Muscle of back (tissue), 13 donors: ENCODE measurements around the gene SMIM33. TPM values are rescaled to one million over a fixed set of nuclear protein-coding genes. Genes with fewer than 3 reads are reported as not detected.
"Not testable (repeated sequence)": the region's sequence is repeated elsewhere in the genome, so short reads cannot be mapped to it uniquely, and the experiment has no call there.

Source experiments
- DNase-seq, 3 donors: peaks; one replicate each; pipeline versions ENCODE4 v3.0.0 to v3.0.0-alpha.2; 2013
- long read RNA-seq, 9 donors: transcript quantifications; one replicate each; lab custom pipeline, GENCODE V29; 2026
- polyA plus RNA-seq, 10 donors: library from polyadenylated mRNA; unstranded; fragments of 120-200 nt; gene quantifications; one replicate each; pipeline ENCODE4 v1.2.1, GENCODE V29; 2013; ENCODE audit not compliant: insufficient read length in 10 of 10

Gene SMIM33
- not detected for polyA plus RNA-seq
- long read RNA-seq, donor 1, partial matches to known transcripts: 6 of 6 reads
- long read RNA-seq, donor 1, other reads (novel, unspliced or antisense): 0 of 6 reads
- long read RNA-seq, donor 2: 0 reads
- long read RNA-seq, donor 3: 0 reads
- long read RNA-seq, donor 4: 0 reads
- long read RNA-seq, donor 5, partial matches to known transcripts: 30 of 37 reads
- long read RNA-seq, donor 5, other reads (novel, unspliced or antisense): 7 of 37 reads
- long read RNA-seq, donor 6: 0 reads
- long read RNA-seq, donor 7, partial matches to known transcripts: 0 of 8 reads
- long read RNA-seq, donor 7, other reads (novel, unspliced or antisense): 8 of 8 reads
- long read RNA-seq, donor 8: 0 reads
- long read RNA-seq, donor 9: 0 reads

GRCh38 chr5:139470821-139471300 is at the start of gene SMIM33:
Gene SMIM33, plus strand, starts transcription at chr5:139471004. Its CDS starts 118 bp downstream, at chr5:139471122.
- no peak for DNase-seq

DNA sequence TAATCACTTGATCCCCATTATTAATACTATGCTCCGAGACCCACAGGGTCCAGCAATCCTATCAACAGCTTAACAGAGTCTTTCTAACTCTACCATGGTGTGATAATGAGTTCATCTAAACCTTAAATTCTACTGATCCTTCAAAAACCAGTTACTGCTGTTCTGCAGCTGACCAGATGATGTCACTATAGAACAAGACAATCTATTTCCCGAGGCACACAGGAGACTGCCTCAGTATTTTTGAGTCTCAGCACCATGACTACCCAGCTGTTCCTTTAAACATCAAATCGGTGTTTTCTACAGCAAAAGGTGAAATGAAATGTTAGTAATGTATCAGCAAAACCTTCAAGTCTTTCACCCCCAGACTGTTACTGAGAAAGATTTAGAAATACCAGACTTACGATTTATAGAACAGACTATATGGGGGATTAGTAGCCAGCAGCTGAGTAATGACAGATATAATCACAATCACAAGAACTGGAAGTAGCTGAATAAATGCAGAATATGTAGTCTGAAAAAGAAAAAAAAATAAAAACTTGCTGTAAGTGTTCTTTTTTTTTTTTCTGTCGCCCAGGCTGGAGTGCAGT is 48.4 kb upstream of the SMIM33 start:
- peak; percentile 68 to 86 (median 75) for DNase-seq

DNA sequence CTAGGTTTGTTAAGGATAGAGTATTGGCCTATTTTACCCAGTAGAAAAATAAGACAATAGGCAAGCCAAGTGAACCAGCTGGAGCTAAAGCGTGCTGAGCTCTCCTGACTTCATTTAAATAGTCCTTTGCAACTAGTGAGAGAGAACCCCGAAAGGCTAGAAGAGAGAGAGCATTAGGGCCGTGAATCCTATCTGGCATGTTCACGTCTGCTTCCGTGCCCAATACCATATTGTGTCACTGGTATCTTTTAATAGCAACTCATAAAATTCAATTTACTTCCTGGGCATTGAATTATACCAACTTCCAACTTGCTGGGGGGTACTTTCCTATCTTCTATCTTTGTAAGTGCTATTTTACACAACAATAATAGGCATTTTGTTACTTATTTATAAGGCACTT is 45.3 kb upstream of the SMIM33 start:
- no peak for DNase-seq

DNA sequence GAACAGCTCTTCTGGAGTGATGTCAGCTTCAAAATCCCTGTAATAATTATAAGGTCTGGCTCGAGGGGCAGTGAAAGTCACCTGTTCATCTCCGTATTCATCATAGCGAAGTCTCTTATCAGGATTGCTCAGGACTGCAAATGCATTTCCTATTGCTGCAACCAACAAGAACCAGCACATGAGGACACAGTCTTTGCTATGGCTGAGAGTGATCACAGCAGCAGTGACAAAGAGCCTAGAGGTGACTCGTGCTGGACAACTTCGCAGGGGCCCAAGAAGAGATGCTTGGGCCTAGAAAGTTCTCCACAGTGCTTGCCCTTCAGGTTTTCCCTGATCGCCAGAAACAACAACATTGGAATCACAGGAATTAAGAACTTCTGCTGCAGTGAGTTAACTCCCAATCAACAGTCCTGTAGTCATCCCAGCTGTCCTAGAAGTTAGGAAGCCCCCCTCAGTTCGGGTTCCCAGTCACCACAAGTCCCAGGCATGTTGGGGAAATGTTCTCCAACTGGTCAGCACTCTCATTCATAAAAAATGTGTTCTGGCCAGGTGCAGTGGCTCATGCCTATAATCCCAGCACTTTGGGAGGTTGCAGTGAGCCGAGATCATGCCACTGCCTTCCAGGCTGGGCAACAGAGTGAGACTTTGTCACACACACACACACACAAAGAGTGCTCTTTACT is 44.5 kb upstream of the SMIM33 start:
- no peak for DNase-seq

GRCh38 chr5:139430015-139430414 is 40.8 kb upstream of the SMIM33 start:
- DNase-seq: no peak

- no peak for DNase-seq
Measured at GRCh38 chr5:139431706-139432105, 39.1 kb upstream of the SMIM33 start.

GRCh38 chr5:139435676-139436075 is 35.1 kb upstream of the SMIM33 start:
- no peak for DNase-seq

DNA sequence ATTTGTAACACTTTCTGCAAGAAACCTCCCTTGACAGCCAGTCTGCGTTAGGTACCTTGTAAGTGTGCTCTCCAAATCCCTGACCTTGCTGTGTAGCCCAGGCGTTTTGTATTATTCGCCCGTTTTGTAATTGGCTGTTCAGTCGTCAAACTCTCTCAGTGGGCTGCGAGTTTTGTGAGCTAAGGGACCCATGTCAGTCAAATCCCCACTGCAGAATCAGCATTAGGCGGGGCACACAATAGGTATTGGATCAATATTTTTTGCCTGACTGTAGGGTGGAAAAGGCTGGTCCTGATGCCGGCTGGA is 32.1 kb upstream of the SMIM33 start:
- peak in 1 of 3 donors; percentile 46 for DNase-seq

- peak; percentile 92 to 97 (median 96) for DNase-seq
Measured at GRCh38 chr5:139439013-139439903, 31.5 kb upstream of the SMIM33 start, which contains the start of gene DNAJC18. Gene DNAJC18, minus strand, starts transcription at chr5:139439525. Its CDS starts 80 bp downstream, at chr5:139439445.

DNA sequence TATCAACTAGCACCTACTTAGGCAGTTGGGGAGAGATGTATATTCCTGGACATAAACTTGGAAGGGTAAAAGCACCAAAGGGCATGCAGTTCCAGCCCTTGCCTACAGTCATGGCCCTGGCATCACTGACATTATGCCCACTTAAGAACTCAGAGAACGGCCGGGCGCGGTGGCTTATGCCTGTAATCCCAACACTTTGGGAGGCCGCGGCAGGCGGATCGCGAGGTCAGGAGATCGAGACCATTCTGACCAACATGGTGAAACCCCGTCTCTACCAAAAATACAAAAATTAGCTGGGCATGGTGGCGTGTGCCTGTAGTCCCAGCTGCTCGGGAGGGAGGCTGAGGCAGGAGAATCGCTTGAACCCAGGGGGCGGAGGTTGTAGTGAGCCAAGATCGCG is 30.4 kb upstream of the SMIM33 start:
- not testable (repeated sequence) for DNase-seq

GRCh38 chr5:139443831-139444453 is 26.9 kb upstream of the SMIM33 start:
- DNase-seq: peak in 1 of 3 donors; percentile 86

DNA sequence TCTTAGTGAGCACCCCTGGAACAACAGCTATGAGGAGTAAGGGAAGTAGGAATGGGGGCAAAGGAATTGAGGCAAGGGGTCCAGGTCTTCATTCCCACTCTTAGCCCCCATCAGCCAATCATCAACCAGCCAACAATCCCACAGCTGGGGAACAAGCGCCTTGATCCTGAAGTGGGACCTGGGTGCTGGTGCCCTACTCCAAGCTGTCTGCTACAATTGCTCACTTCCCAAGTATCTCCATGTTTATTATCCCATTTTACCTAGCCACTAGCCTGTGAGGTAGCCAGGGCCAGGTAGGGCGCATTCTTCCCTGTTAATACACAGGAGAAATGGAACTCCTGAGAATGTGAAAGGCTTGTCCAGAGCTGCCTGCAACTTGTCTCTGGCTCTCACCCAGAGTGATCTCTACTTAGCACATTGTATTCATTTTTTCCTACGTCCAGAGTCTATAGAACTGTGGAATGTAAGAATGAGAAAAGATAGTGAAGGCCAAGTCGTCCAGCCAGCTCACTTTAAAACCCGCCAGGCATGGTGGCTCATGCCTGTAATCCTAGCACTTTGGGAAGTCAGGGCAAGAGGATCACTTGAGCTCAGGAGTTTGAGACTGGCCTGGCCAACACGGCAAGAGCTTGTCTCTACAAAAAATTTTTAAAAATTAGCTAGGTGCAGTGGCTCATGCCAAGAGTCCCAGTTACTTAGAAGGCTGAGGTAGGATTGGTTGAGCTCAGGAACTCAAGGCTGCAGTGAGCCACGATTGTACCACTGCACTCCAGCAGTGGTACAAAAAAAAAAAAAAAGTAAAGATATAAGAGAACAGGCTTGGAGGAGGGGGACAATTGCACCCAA is 25.3 kb upstream of the SMIM33 start:
- DNase-seq: peak; percentile 55 to 76 (median 67)

DNA sequence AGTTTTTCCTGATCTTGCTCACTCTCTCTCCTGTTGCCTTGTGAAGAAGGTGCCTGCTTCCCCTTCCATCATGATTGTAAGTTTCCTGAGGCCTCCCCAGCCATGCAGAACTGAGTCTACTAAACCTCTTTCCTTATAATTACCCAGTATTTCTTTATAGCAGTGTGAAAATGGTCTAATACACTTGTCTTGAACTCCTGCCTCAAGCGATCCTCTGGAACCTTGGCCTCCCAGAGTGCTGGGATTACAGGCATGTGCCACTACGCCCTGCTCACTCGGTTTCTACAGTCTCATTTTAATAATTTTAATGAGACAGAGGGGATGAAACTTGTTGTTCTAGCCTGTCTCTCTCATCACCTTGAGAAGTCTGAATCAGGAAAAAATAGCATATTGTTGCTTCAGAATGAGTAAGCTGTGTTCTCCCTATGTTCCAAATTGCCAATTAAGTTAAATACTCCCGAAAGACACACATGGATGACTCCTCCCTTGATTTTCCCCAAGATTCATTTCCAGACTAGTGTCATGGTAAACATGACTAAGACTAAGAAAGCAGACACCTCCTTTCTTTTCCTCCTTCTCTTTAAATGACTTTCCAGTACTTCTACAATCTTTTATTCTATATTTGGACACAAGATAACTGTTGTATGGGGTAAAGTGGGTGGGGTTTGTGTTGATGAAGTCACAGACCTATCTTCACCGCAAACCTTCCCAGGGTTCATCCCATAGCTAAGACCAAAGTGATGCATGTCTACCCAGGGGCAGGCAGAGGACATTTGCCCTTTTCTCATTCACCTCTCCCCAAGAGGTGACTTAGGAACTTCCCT is 23.6 kb upstream of the SMIM33 start:
- peak in 1 of 3 donors; percentile 33 for DNase-seq

DNA sequence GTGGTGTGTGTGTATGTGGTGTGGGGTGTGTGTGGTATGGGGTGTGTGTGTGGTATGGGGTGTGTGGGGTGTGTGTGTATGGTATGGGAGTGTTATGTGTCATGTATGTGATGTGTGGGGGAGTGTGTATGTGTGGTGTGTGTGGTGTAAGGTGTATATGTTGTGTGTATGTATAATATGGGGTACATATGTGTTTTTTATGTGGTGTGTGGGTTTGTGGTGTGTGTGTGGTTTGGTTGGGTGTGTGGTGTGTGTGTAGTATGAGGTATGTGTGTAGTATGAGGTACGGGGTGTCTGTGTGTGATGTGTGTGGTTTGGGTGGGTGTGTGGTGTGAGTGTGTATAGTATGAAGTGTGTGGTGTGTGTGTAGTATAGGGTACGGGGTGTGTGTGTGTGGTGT is 19.6 kb upstream of the SMIM33 start:
- no peak for DNase-seq

GRCh38 chr5:139451878-139452660 is 18.7 kb upstream of the SMIM33 start:
- no peak for DNase-seq

DNA sequence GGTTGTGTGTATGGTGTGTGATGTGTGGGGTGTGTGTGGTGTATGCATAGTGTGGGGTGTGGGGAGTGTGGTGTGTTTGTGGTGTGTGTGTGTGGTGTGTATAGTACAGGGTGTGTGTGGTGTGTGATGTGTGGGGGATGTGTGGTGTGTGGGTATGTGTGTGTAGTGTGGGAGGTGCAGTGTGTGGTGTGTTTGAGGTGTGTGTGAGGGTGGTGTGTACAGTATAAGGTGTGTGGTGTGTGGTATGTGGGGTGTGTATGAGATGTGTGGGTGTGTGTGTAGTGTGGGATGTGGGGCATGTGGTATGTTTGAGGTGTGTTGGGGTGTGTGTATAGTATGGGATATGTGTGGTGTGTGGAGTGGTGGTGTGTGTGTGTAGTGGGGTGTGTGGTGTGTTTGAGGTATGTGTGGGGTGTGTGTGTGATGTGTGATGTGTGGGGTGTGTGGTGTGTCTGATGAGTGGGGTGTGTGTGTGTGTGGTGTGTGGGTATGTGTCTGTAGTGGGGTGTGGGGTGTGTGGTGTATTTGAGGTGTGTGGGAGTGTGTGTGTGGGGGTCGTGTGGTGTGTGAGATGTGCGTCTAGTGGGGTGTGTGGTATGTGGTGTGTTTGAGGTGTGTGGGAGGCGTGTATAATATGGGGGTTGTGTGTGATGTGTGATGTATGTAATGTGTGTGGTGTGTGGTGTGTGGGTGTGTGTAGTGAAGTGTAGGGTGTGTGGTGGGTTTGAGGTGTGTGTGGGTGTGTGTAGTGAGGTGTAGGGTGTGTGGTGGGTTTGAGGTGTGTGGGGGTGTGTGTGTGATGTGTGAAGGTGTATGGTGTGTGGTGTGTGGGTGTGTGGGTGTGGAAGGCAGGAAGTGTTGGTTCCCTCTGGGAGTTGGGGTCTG is 16.9 kb upstream of the SMIM33 start:
- DNase-seq: no peak

DNA sequence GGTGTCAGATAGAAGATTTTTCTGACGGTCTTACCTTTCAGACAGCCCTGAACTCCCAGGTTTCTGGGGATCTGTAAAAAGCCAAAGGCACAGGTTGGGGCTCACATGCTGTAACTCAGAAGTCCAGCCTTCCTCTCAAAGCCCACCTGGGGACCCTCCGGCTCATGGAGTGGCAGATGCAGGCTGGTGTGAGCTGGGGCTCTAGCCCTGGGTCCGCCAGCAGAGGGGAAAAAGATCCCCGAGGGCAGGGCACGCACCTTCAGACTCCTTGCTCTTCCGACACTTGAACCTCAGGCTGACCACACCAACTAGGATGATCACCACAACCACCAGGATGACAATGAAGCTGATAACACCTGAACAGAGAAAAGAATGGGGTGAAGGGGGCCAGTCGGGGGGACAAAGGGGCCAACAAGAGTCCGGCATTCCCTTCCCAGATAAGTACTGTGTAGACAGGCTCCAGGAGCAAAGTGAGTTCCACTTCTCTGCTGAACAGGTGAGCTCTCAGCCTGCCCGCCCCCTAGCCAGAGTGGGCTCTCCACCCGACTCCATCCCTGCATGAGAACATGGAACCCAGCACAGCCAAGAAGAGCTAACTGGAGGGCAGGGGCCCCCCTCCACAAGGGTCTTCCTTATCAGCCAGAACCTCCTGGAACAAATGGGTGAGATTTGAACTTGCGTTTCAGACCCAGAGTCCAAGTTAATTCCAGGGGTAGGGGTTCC is 16.1 kb upstream of the SMIM33 start:
- no peak for DNase-seq
